ENCODE measurements around the gene RBM47. TPM values are rescaled to one million over a fixed set of nuclear protein-coding genes. Genes with fewer than 3 reads are reported as not detected.

Gene RBM47
- total RNA-seq, 2 experiments from 2014 or later: 0.27 to 0.92 TPM

DNA sequence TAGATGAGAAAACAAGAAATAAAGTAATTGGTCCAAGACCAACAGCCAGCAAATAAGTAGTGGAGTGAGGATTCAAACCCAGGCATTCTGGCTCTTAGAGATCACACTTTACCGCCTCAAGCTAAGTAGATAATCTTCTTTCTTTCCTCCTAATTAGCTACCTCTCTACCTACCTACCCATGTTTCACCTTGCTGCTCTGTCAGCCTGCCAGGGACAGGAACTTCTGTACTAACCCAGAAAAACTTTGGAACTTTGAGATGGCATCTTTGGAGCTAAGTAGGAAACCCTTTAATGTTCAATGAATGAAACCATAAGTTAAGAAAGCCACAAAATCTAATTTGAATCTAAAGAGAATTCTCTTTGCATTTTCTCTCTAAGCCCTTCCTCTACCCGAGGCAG lies 149.4 kb downstream of the RBM47 start:
- CTCF ChIA-PET: no interaction called here
- Mint-ChIP-seq H3K27ac (no peak overlapping the region), H3K9me3 (no peaks in the 10 kb centered on the region)

GRCh38 chr4:40479378-40479777 lies 150.3 kb downstream of the RBM47 start:
- no peaks in the 10 kb centered on the region for H3K9me3 Mint-ChIP-seq
- H3K27me3 ChIP-seq (ENCODE audit: control insufficient read depth in 1 of 2, insufficient read depth in 2 of 2, low read length in 2 of 2): no peaks in the 10 kb centered on the region
- TF ChIP-seq, protein P1, sequence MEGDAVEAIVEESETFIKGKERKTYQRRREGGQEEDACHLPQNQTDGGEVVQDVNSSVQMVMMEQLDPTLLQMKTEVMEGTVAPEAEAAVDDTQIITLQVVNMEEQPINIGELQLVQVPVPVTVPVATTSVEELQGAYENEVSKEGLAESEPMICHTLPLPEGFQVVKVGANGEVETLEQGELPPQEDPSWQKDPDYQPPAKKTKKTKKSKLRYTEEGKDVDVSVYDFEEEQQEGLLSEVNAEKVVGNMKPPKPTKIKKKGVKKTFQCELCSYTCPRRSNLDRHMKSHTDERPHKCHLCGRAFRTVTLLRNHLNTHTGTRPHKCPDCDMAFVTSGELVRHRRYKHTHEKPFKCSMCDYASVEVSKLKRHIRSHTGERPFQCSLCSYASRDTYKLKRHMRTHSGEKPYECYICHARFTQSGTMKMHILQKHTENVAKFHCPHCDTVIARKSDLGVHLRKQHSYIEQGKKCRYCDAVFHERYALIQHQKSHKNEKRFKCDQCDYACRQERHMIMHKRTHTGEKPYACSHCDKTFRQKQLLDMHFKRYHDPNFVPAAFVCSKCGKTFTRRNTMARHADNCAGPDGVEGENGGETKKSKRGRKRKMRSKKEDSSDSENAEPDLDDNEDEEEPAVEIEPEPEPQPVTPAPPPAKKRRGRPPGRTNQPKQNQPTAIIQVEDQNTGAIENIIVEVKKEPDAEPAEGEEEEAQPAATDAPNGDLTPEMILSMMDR (IDR thresholded peaks at IDR 0.05): no peak
- CTCF ChIA-PET: no interaction called here
- no peak for DNase-seq
- H3K27ac Mint-ChIP-seq: no peak overlapping the region
- intact Hi-C loops (cut with DNase I, micrococcal nuclease): no loop called here
- no peak for ATAC-seq (ENCODE audit: poor library complexity)
- no peak overlapping the region for H3K4me3 ChIP-seq (ENCODE audit: low read length)
- H3K27me3 Mint-ChIP-seq: peaks cover 6% of the 10 kb centered on the region
- no peak overlapping the region for H3K4me3 Mint-ChIP-seq
- H3K4me1 Mint-ChIP-seq (ENCODE audit: low read depth): no peaks in the 10 kb centered on the region
- H3K36me3 Mint-ChIP-seq (ENCODE audit: low read depth): no peaks in the 10 kb centered on the region
- no peak overlapping the region for H3K27ac ChIP-seq (ENCODE audit: low read depth in 1 of 2, low read length in 2 of 2)
- H3K4me1 ChIP-seq (ENCODE audit: insufficient read depth, low read length): no peaks in the 10 kb centered on the region
- no peaks in the 10 kb centered on the region for H3K36me3 ChIP-seq (ENCODE audit: insufficient read depth, low read length)
- H3K9me3 ChIP-seq (ENCODE audit: control insufficient read depth in 1 of 2, insufficient read depth in 1 of 2, low read length in 2 of 2): no peaks in the 10 kb centered on the region
- POLR2A ChIA-PET: no interaction called here

More for the DNA sequence above, 149.4 kb downstream of the RBM47 start:
- TF ChIP-seq, protein P1 (IDR thresholded peaks at IDR 0.05): no peak
- Histone ChIP-seq H3K36me3 (ENCODE audit: insufficient read depth, low read length) (no peaks in the 10 kb centered on the region), H3K4me1 (ENCODE audit: insufficient read depth, low read length) (no peaks in the 10 kb centered on the region), H3K9me3 (ENCODE audit: control insufficient read depth in 1 of 2, insufficient read depth in 1 of 2, low read length in 2 of 2) (no peaks in the 10 kb centered on the region), H3K4me3 (ENCODE audit: low read length) (no peak overlapping the region), H3K27ac (ENCODE audit: low read depth in 1 of 2, low read length in 2 of 2) (no peak overlapping the region), H3K27me3 (ENCODE audit: control insufficient read depth in 1 of 2, insufficient read depth in 2 of 2, low read length in 2 of 2) (no peaks in the 10 kb centered on the region)
- intact Hi-C loops (cut with DNase I, micrococcal nuclease): no loop called here
- H3K27me3 Mint-ChIP-seq: peaks cover 6% of the 10 kb centered on the region
- ATAC-seq (ENCODE audit: poor library complexity) (no peak), DNase-seq (no peak)
- POLR2A ChIA-PET: no interaction called here
- H3K4me1 Mint-ChIP-seq (ENCODE audit: low read depth): no peaks in the 10 kb centered on the region
- no peaks in the 10 kb centered on the region for H3K36me3 Mint-ChIP-seq (ENCODE audit: low read depth)
- H3K4me3 Mint-ChIP-seq: no peak overlapping the region

- no peaks in the 10 kb centered on the region for H3K36me3 ChIP-seq (ENCODE audit: insufficient read depth, low read length)
- H3K27ac ChIP-seq (ENCODE audit: low read depth in 1 of 2, low read length in 2 of 2): no peak overlapping the region
- H3K27me3 ChIP-seq (ENCODE audit: control insufficient read depth in 1 of 2, insufficient read depth in 2 of 2, low read length in 2 of 2): no peaks in the 10 kb centered on the region
- POLR2A ChIA-PET: no interaction called here
- Mint-ChIP-seq H3K27ac (no peak overlapping the region), H3K4me3 (no peak overlapping the region), H3K27me3 (no peaks in the 10 kb centered on the region), H3K9me3 (no peaks in the 10 kb centered on the region), H3K4me1 (ENCODE audit: low read depth) (no peaks in the 10 kb centered on the region), H3K36me3 (ENCODE audit: low read depth) (no peaks in the 10 kb centered on the region)
- no peak for ATAC-seq (ENCODE audit: poor library complexity)
- no peaks in the 10 kb centered on the region for H3K4me1 ChIP-seq (ENCODE audit: insufficient read depth, low read length)
- H3K4me3 ChIP-seq (ENCODE audit: low read length): no peak overlapping the region
- intact Hi-C loops (cut with DNase I, micrococcal nuclease): no loop called here
- TF ChIP-seq, protein P1 (IDR thresholded peaks at IDR 0.05): no peak
- CTCF ChIA-PET: interaction anchor here (1.0 kb wide), 1 partner anchor 9 kb away, joined by 4 read pairs; no protein-coding TSS in a partner anchor
- H3K9me3 ChIP-seq (ENCODE audit: control insufficient read depth in 1 of 2, insufficient read depth in 1 of 2, low read length in 2 of 2): no peaks in the 10 kb centered on the region
- no peak for DNase-seq
Measured at GRCh38 chr4:40475609-40476008, 154.1 kb downstream of the RBM47 start.

All from CD4-positive, alpha-beta T cell (primary cell).